ENCODE data around the gene TM2D1. TPM values are rescaled to one million over a fixed set of nuclear protein-coding genes. Genes with fewer than 3 reads are reported as not detected.

Gene TM2D1
- total and polyA plus RNA-seq, 9 of the 15 experiments (the other 6 are each of a cell fraction or from before 2014, with no cell fraction given), result 24.5 to 65.2 (median 47.7) TPM

DNA sequence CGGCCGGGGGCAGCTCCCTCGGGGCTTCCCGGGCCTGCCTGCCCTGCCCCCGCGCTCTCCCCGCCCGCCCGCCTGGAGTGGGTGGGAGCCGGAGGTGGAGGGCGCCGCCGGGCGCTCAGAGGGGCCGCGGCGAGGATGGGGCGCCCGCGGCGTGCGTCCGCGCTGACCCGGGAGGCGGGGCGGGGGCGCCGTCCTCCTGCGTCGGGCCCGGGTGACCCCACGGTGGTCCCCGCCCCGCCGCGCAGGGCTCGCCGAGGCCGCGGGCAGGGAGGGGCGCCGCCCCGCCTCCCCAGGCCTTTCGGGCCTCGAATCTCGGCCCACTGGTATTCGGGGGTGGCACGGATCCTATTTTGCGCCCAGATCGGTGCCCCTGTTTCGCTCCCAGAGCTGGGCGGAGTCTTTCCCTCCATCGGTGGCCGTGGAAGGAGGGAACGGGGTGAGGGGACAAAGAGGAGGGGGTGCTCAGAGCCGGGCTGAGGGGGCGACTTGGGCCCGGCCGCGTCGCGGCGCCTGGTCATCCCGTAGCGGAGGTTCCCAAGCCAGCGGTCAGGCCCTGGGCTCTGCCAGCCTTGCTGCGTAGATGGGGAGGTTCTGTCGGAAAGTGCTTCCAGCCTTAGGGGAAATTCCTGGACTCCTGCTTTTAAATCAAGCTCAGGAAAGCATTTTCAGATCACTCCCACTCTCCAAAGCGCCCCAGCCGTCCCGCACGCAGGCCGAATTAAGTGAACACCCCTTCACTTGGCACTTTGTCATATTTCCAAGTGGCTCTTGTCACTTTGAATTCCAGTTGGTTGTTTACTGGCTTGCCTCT, 17.9 kb upstream of the TM2D1 start:
- in situ Hi-C loops (cut with MboI), result no loop called here
- Histone ChIP-seq H3K27me3 (ENCODE audit: control insufficient read depth in 2 of 2, insufficient read depth in 2 of 2, low read length in 2 of 2) (no peaks in the 10 kb centered on the region), H3K4me3 (no peak overlapping the region), H3K9me1 (ENCODE audit: control insufficient read depth, insufficient read depth, low read length) (no peaks in the 10 kb centered on the region), H3K9ac (ENCODE audit: insufficient read depth in 1 of 2, low read depth in 2 of 2, low read length in 2 of 2) (no peak overlapping the region), H3K27ac (ENCODE audit: extremely low read depth, low read depth, low read length) (no peak overlapping the region), H3K4me1 (replicated peaks in 1 of 2; ENCODE audit: control insufficient read depth in 2 of 2, insufficient read depth in 2 of 2, low read length in 2 of 2) (no peaks in the 10 kb centered on the region; a peak in 1 of 5 replicates), H3K79me2 (ENCODE audit: control insufficient read depth, insufficient read depth, low read length) (no peaks in the 10 kb centered on the region), H3K4me2 (ENCODE audit: insufficient read depth, low read length) (no peak overlapping the region), H4K20me1 (replicated peaks; ENCODE audit: control insufficient read depth, insufficient read depth, low read length) (no peaks in the 10 kb centered on the region), H3K9me3 (replicated peaks; ENCODE audit: control insufficient read depth, insufficient read depth, low read depth, low read length) (no peaks in the 10 kb centered on the region), H2AFZ (ENCODE audit: low read depth, low read length) (no peak overlapping the region), H3K36me3 (ENCODE audit: control insufficient read depth, insufficient read depth, low read length) (no peaks in the 10 kb centered on the region)
- ATAC-seq (no peak), FAIRE-seq (no peak), DNase-seq (ENCODE audit: extremely low read depth in 1 of 4, low spot score in 3 of 4) (no peak)
- 69% methylated on average over 21 of the region's 74 CpGs for WGBS (ENCODE audit: insufficient coverage, low coverage, missing lambda C conversion rate)
- CTCF ChIA-PET (ENCODE audit: low intra/inter-chr PET ratio), result no interaction called here
- BruUV-seq (replicated peaks), result no TSS peak
- intact Hi-C loops (cut with micrococcal nuclease), result no loop called here
- POLR2A ChIA-PET, result no interaction called here
- TF ChIP-seq ZNF354B (CRISPR knock-in tag; IDR thresholded peaks at IDR 0.05) (no peak), RBM25 (IDR thresholded peaks at IDR 0.05; ENCODE audit: low read depth, low read length, severe bottlenecking) (no peak), TGIF2 (CRISPR knock-in tag; IDR thresholded peaks at IDR 0.05) (no peak), CBX2 (IDR thresholded peaks at IDR 0.05; ENCODE audit: insufficient read depth, low read length, poor library complexity, severe bottlenecking) (no peak), BRD4 (IDR thresholded peaks at IDR 0.05) (no peak), TBL1XR1 (IDR thresholded peaks at IDR 0.05; ENCODE audit: low read length in 2 of 2) (no peak), ZNF143 (CRISPR knock-in tag; IDR thresholded peaks at IDR 0.05) (no peak), TCFL5 (CRISPR knock-in tag; conservative IDR thresholded peaks at IDR 0.05) (no peak)
- TF ChIP-seq, protein P1, sequence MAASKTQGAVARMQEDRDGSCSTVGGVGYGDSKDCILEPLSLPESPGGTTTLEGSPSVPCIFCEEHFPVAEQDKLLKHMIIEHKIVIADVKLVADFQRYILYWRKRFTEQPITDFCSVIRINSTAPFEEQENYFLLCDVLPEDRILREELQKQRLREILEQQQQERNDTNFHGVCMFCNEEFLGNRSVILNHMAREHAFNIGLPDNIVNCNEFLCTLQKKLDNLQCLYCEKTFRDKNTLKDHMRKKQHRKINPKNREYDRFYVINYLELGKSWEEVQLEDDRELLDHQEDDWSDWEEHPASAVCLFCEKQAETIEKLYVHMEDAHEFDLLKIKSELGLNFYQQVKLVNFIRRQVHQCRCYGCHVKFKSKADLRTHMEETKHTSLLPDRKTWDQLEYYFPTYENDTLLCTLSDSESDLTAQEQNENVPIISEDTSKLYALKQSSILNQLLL (CRISPR knock-in tag; IDR thresholded peaks at IDR 0.05; ENCODE audit: borderline replicate concordance), result no peak
- TF ChIP-seq, protein P2, sequence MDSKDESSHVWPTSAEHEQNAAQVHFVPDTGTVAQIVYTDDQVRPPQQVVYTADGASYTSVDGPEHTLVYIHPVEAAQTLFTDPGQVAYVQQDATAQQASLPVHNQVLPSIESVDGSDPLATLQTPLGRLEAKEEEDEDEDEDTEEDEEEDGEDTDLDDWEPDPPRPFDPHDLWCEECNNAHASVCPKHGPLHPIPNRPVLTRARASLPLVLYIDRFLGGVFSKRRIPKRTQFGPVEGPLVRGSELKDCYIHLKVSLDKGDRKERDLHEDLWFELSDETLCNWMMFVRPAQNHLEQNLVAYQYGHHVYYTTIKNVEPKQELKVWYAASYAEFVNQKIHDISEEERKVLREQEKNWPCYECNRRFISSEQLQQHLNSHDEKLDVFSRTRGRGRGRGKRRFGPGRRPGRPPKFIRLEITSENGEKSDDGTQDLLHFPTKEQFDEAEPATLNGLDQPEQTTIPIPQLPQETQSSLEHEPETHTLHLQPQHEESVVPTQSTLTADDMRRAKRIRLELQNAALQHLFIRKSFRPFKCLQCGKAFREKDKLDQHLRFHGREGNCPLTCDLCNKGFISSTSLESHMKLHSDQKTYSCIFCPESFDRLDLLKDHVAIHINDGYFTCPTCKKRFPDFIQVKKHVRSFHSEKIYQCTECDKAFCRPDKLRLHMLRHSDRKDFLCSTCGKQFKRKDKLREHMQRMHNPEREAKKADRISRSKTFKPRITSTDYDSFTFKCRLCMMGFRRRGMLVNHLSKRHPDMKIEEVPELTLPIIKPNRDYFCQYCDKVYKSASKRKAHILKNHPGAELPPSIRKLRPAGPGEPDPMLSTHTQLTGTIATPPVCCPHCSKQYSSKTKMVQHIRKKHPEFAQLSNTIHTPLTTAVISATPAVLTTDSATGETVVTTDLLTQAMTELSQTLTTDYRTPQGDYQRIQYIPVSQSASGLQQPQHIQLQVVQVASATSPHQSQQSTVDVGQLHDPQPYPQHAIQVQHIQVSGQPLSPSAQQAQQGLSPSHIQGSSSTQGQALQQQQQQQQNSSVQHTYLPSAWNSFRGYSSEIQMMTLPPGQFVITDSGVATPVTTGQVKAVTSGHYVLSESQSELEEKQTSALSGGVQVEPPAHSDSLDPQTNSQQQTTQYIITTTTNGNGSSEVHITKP (IDR thresholded peaks at IDR 0.05; ENCODE audit: partially characterized antibody), result no peak
- TF ChIP-seq, protein P3, sequence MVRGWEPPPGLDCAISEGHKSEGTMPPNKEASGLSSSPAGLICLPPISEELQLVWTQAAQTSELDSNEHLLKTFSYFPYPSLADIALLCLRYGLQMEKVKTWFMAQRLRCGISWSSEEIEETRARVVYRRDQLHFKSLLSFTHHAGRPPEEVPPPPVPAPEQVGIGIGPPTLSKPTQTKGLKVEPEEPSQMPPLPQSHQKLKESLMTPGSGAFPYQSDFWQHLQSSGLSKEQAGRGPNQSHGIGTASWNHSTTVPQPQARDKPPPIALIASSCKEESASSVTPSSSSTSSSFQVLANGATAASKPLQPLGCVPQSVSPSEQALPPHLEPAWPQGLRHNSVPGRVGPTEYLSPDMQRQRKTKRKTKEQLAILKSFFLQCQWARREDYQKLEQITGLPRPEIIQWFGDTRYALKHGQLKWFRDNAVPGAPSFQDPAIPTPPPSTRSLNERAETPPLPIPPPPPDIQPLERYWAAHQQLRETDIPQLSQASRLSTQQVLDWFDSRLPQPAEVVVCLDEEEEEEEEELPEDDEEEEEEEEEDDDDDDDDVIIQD (CRISPR knock-in tag; IDR thresholded peaks at IDR 0.05), result no peak

Measured in K562 (cell line).